HepG2 (cell line): ENCODE data around the gene P3R3URF. TPM values are rescaled to one million over a fixed set of nuclear protein-coding genes. Genes with fewer than 3 reads are reported as not detected.
A peak's percentile ranks its signal among the peaks of the same experiment; 100 is the strongest.

ENCODE experiments used
- ATAC-seq: fragments of 200-7000 bp; cut with Tn5 transposase; 3 replicates; pipeline ENCODE4 v1.9.1; 2020; ENCODE audit warnings: mild to moderate bottlenecking, moderate library complexity
- BruUV-seq: library from RNA; stranded (reverse); fragments of 400-500 nt; replicated peaks from 2 replicates; lab custom pipeline; 2021; lab: Mats Ljungman, UMichigan
- CTCF ChIA-PET: fragments of 300-600 bp; formaldehyde crosslinking; extraction: SDS; loops from one replicate; lab custom pipeline; 2021; ENCODE audit warnings: low total read pairs, inconsistent platforms, low intra/inter-chr PET ratio; lab: Yijun Ruan, JAX
- POLR2A ChIA-PET: fragments of 350-600 bp; sonication (Branson Sonifier 250); formaldehyde crosslinking; loops from one replicate; lab custom pipeline; 2020; ENCODE audit warnings: antibody characterized with exemption, inconsistent platforms; lab: Yijun Ruan, JAX
- DNase-seq: peaks from one replicate; pipeline ENCODE4 v3.0.0-alpha.2; 2015; ENCODE audit warnings: low spot score
- FAIRE-seq: peaks from 3 replicates; lab custom pipeline; 2011; peaks lifted over from hg19 to GRCh38; lab: Jason Lieb, UNC
- H2AFZ ChIP-seq: one replicate; pipeline ENCODE4 v1.6.1; 2011; ENCODE audit warnings: low read length, inconsistent platforms
- H3K27ac ChIP-seq: fragments of 300-600 bp; 3 replicates; pipeline ENCODE4 v1.8.0; 2011; ENCODE audit warnings: mixed run types, mild to moderate bottlenecking, mixed read lengths, low read length, inconsistent platforms; ENCODE audit not compliant: insufficient read depth; ENCODE audit errors: extremely low read length
- H3K27me3 ChIP-seq, 2 experiments: fragments of 200-600 bp in 1 of 2; 2 replicates in 1 of 2; 3 replicates in 1 of 2; pipeline versions ENCODE4 v1.6.0 to v1.8.0; 2011; ENCODE audit warnings: low read length in 2 of 2, mild to moderate bottlenecking in 2 of 2, moderate library complexity in 2 of 2, inconsistent platforms in 1 of 2; ENCODE audit not compliant: insufficient read depth in 2 of 2, control insufficient read depth in 1 of 2
- H3K36me3 ChIP-seq, 2 experiments: fragments of 200-600 bp in 1 of 2; replicated peaks in 1 of 2; 2 replicates in 1 of 2; 3 replicates in 1 of 2; pipeline versions ENCODE4 v1.5.1 to v1.8.0; 2011; ENCODE audit warnings: low read length in 2 of 2, inconsistent platforms in 1 of 2; ENCODE audit not compliant: insufficient read depth in 2 of 2, control insufficient read depth in 1 of 2
- H3K4me1 ChIP-seq: 2 replicates; pipeline ENCODE4 v1.5.1; 2012; ENCODE audit warnings: low read length, inconsistent platforms; ENCODE audit not compliant: insufficient read depth
- H3K4me2 ChIP-seq: 2 replicates; pipeline ENCODE4 v1.6.0; 2011; ENCODE audit warnings: low read depth, low read length, inconsistent platforms
- H3K4me3 ChIP-seq, 3 experiments: fragments of 200-600 bp in 1 of 3; sonication (generic), shearing (Covaris generic) in 1 of 3; replicated peaks in 1 of 3; 2 replicates each; pipeline ENCODE4 v1.5.1; 2011 to 2016; ENCODE audit warnings: low read length in 3 of 3, inconsistent platforms in 2 of 3, low read depth in 2 of 3, mild to moderate bottlenecking in 2 of 3, control low read depth in 1 of 3, mixed read lengths in 1 of 3; ENCODE audit not compliant: insufficient read depth in 1 of 3
- H3K79me2 ChIP-seq: one replicate; pipeline ENCODE4 v1.6.1; 2011; ENCODE audit warnings: low read length, inconsistent platforms; ENCODE audit not compliant: insufficient read depth
- H3K9ac ChIP-seq: 2 replicates; pipeline ENCODE4 v1.6.0; 2011; ENCODE audit warnings: mild to moderate bottlenecking, low read depth, low read length, inconsistent platforms; ENCODE audit not compliant: insufficient read depth
- H3K9me3 ChIP-seq: 2 replicates; pipeline ENCODE4 v1.5.1; 2012; ENCODE audit warnings: mild to moderate bottlenecking, low read length
- H4K20me1 ChIP-seq: 2 replicates; pipeline ENCODE4 v1.6.0; 2011; ENCODE audit warnings: inconsistent platforms, mild to moderate bottlenecking, low read length, moderate library complexity; ENCODE audit not compliant: insufficient read depth
- BCLAF1 ChIP-seq: fragments of 450-650 bp; IDR thresholded peaks from 2 replicates; pipeline ENCODE4 v1.6.1; 2017; ENCODE audit warnings: mild to moderate bottlenecking
- CCAR2 ChIP-seq: fragments of 200-400 bp; formaldehyde crosslinking; optimal IDR thresholded peaks from 2 replicates; pipeline ENCODE3; 2018; ENCODE audit warnings: low read depth, mild to moderate bottlenecking, low read length, moderate library complexity
- KLF9 ChIP-seq: IDR thresholded peaks from 2 replicates; pipeline ENCODE4 v1.6.1; 2016; ENCODE audit warnings: low read depth
- PHF8 ChIP-seq: sonication (generic); formaldehyde crosslinking; IDR thresholded peaks from 2 replicates; pipeline ENCODE4 v1.5.0; 2020; ENCODE audit warnings: missing genetic modification reagents
- RARA ChIP-seq: IDR thresholded peaks from 2 replicates; pipeline ENCODE4 v1.6.1; 2016; ENCODE audit warnings: missing genetic modification reagents, missing compliant biosample characterization
- ZEB1 ChIP-seq: IDR thresholded peaks from 2 replicates; pipeline ENCODE4 v1.6.1; 2012; ENCODE audit warnings: mild to moderate bottlenecking, low read depth, inconsistent platforms; ENCODE audit not compliant: insufficient replicate concordance
- ZNF296 ChIP-seq: sonication (generic); formaldehyde crosslinking; conservative IDR thresholded peaks from 2 replicates; pipeline ENCODE4 v1.5.0; 2020; ENCODE audit warnings: mild to moderate bottlenecking, missing genetic modification reagents
- ZNF547 ChIP-seq: sonication (generic); formaldehyde crosslinking; IDR thresholded peaks from 2 replicates; pipeline ENCODE4 v1.5.1; 2020; ENCODE audit warnings: mild to moderate bottlenecking, missing genetic modification reagents
- ZNF563 ChIP-seq: sonication (generic); formaldehyde crosslinking; IDR thresholded peaks from 2 replicates; pipeline ENCODE4 v1.8.0; 2022; ENCODE audit warnings: mild to moderate bottlenecking, moderate library complexity, missing genetic modification reagents
- ZNF589 ChIP-seq: sonication (generic); formaldehyde crosslinking; conservative IDR thresholded peaks from 2 replicates; pipeline ENCODE4 v1.8.0; 2022; ENCODE audit warnings: mild to moderate bottlenecking, moderate library complexity, missing genetic modification reagents
- ZSCAN20 ChIP-seq: sonication (generic); formaldehyde crosslinking; IDR thresholded peaks from 2 replicates; pipeline ENCODE4 v1.4.0; 2020; ENCODE audit warnings: missing genetic modification reagents, mild to moderate bottlenecking, borderline replicate concordance
- WGBS: methylation state at CpG from one replicate; pipeline ENCODE4 v1.1.6; 2017; ENCODE audit warnings: low lambda C conversion rate; 5-methylcytosine and 5-hydroxymethylcytosine counted together
- in situ Hi-C: cut with HindIII; loops from 2 replicates; pipeline ENCODE4 v1.10.0; 2017; ENCODE audit warnings: low pct_unique_long_range_greater_than_20kb; ENCODE audit not compliant: extremely low pct_ligation_motif_present
- intact Hi-C: fragments of 100-400 bp; cut with micrococcal nuclease; formaldehyde crosslinking; loops from one replicate; pipeline ENCODE4 v1.10.0; 2022; ENCODE audit not compliant: unreplicated experiment
- polyA plus RNA-seq, 8 experiments: library from polyadenylated mRNA; depleted of rRNA in 3 of 8; stranded (reverse) in 7 of 8; unstranded in 1 of 8; fragments of >200 nt; fragmentation: Illumina TruSeq in 4 of 8; extraction: Trizol in 4 of 8; gene quantifications; 2 replicates each; pipeline versions ENCODE4 v1.2.1 to v1.2.3, GENCODE V29; 2011 to 2016; ENCODE audit warnings: low read depth in 4 of 8, missing spikeins in 1 of 8, mixed read lengths in 1 of 8; ENCODE audit not compliant: insufficient read depth in 1 of 8
- total RNA-seq, 5 experiments: library from RNA; depleted of rRNA; stranded (reverse); fragments of >200 nt; fragmentation: Illumina TruSeq; extraction: Trizol; gene quantifications; 2 replicates each; pipeline ENCODE4 v1.2.3, GENCODE V29; 2016; ENCODE audit warnings: low read depth in 1 of 5
- TF ChIP-seq, protein P1 (sequence below): sonication (generic); formaldehyde crosslinking; IDR thresholded peaks from 2 replicates; pipeline ENCODE4 v1.4.0; 2020; ENCODE audit warnings: missing genetic modification reagents
- TF ChIP-seq, protein P2 (sequence below): sonication (generic); formaldehyde crosslinking; IDR thresholded peaks from 2 replicates; pipeline ENCODE4 v1.5.0; 2020; ENCODE audit warnings: missing genetic modification reagents, mild to moderate bottlenecking, borderline replicate concordance

Gene P3R3URF
- total and polyA plus RNA-seq, 2 of the 13 experiments (the other 11 are each of a cell fraction or from before 2014, with no cell fraction given): not detected

- CTCF ChIA-PET: interaction anchor here (3.2 to 4.9 kb wide), 2 partner anchors 43 to 142 kb away, joined by 43 to 88 read pairs; no protein-coding TSS in a partner anchor
- H3K4me2 ChIP-seq: peak overlapping the region; percentile 45
- BruUV-seq: no TSS peak
- peak overlapping the region in 1 of 3 experiments; percentile 9; a peak in 1 of 6 replicates for H3K4me3 ChIP-seq
- no peaks in the 10 kb centered on the region for H3K9me3 ChIP-seq
- intact Hi-C loops: loop anchor here (2.0 kb wide), 1 partner anchor 19 kb away; the partner anchor contains the start of gene POMGNT1
- peaks cover 0 to 3% of the 10 kb centered on the region in 2 experiments; a peak in 1 of 5 replicates for H3K27me3 ChIP-seq
- H3K9ac ChIP-seq: no peak overlapping the region
- in situ Hi-C loops: loop anchor here (5.0 kb wide), 1 partner anchor 42 kb away; no protein-coding TSS in a partner anchor
- ATAC-seq (peak; percentile 66), FAIRE-seq (no peak), DNase-seq (peak; percentile 36)
- no peak overlapping the region for H2AFZ ChIP-seq
- no peak overlapping the region for H3K27ac ChIP-seq
- no peaks in the 10 kb centered on the region for H3K36me3 ChIP-seq
- 26% methylated on average over 11 of the region's 12 CpGs for WGBS
- H4K20me1 ChIP-seq: no peaks in the 10 kb centered on the region
- POLR2A ChIA-PET: no interaction called here
- peaks cover 64% of the 10 kb centered on the region for H3K4me1 ChIP-seq
- no peaks in the 10 kb centered on the region for H3K79me2 ChIP-seq
- TF ChIP-seq, protein P1, sequence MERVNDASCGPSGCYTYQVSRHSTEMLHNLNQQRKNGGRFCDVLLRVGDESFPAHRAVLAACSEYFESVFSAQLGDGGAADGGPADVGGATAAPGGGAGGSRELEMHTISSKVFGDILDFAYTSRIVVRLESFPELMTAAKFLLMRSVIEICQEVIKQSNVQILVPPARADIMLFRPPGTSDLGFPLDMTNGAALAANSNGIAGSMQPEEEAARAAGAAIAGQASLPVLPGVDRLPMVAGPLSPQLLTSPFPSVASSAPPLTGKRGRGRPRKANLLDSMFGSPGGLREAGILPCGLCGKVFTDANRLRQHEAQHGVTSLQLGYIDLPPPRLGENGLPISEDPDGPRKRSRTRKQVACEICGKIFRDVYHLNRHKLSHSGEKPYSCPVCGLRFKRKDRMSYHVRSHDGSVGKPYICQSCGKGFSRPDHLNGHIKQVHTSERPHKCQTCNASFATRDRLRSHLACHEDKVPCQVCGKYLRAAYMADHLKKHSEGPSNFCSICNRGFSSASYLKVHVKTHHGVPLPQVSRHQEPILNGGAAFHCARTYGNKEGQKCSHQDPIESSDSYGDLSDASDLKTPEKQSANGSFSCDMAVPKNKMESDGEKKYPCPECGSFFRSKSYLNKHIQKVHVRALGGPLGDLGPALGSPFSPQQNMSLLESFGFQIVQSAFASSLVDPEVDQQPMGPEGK (CRISPR knock-in tag): 0 out of 2 replicates have a peak, but pooled peaks have one; percentile 14
- TF ChIP-seq ZNF589 (no peak), ZNF563 (CRISPR knock-in tag) (no peak), KLF9 (CRISPR knock-in tag) (no peak), CCAR2 (no peak), ZEB1 (no peak), ZNF296 (CRISPR knock-in tag) (no peak), PHF8 (CRISPR knock-in tag) (no peak), BCLAF1 (no peak), RARA (CRISPR knock-in tag) (peak; percentile 42), ZSCAN20 (CRISPR knock-in tag) (no peak), ZNF547 (CRISPR knock-in tag) (no peak)
- TF ChIP-seq, protein P2, sequence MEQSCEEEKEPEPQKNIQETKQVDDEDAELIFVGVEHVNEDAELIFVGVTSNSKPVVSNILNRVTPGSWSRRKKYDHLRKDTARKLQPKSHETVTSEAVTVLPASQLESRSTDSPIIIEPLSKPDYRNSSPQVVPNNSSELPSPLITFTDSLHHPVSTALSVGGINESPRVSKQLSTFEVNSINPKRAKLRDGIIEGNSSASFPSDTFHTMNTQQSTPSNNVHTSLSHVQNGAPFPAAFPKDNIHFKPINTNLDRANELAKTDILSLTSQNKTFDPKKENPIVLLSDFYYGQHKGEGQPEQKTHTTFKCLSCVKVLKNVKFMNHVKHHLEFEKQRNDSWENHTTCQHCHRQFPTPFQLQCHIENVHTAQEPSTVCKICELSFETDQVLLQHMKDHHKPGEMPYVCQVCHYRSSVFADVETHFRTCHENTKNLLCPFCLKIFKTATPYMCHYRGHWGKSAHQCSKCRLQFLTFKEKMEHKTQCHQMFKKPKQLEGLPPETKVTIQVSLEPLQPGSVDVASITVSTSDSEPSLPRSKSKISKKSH (CRISPR knock-in tag): no peak
Observed at GRCh38 chr1:46180082-46180616, 3.9 kb upstream of the P3R3URF start.
